ENCODE results near the gene AMOTL2.

AMOTL2 gene

GRCh38 chr3:134366221-134366927 is 7.9 kb downstream of the AMOTL2 start:
- DNase-seq (ENCODE audit: low read depth): no peak

- no peak for DNase-seq (ENCODE audit: low read depth)
These were observed 8.5 kb downstream of the AMOTL2 start for GRCh38 chr3:134365766-134366065.

GRCh38 chr3:134364936-134365765 is 9.1 kb downstream of the AMOTL2 start:
- no peak for DNase-seq (ENCODE audit: low read depth)

- DNase-seq (ENCODE audit: low read depth): no peak
These were observed 9.9 kb downstream of the AMOTL2 start for GRCh38 chr3:134364061-134364935.

- DNase-seq (ENCODE audit: low read depth): no peak
These were observed 10.9 kb downstream of the AMOTL2 start for GRCh38 chr3:134363381-134363755.

GRCh38 chr3:134362670-134363380 is 11.4 kb downstream of the AMOTL2 start:
- DNase-seq (ENCODE audit: low read depth): no peak

- DNase-seq (ENCODE audit: low read depth): no peak
These were observed 12.0 kb downstream of the AMOTL2 start for GRCh38 chr3:134362221-134362620.

GRCh38 chr3:134361162-134361835 is 12.9 kb downstream of the AMOTL2 start:
- DNase-seq (ENCODE audit: low read depth): no peak

- DNase-seq (ENCODE audit: low read depth): no peak
These were observed 14.2 kb downstream of the AMOTL2 start for GRCh38 chr3:134360046-134360445.

- DNase-seq (ENCODE audit: low read depth): no peak
These were observed 14.9 kb downstream of the AMOTL2 start for GRCh38 chr3:134359121-134360010.

GRCh38 chr3:134357914-134358811 is 16.1 kb downstream of the AMOTL2 start:
- DNase-seq (ENCODE audit: low read depth): no peak

- DNase-seq (ENCODE audit: low read depth): no peak
These were observed 16.9 kb downstream of the AMOTL2 start for GRCh38 chr3:134357261-134357913.

GRCh38 chr3:134356411-134357040 is 17.7 kb downstream of the AMOTL2 start:
- no peak for DNase-seq (ENCODE audit: low read depth)

- DNase-seq (ENCODE audit: low read depth): no peak
These were observed 18.8 kb downstream of the AMOTL2 start for GRCh38 chr3:134355416-134355815.

GRCh38 chr3:134354612-134355251 is 19.5 kb downstream of the AMOTL2 start:
- no peak for DNase-seq (ENCODE audit: low read depth)

GRCh38 chr3:134353831-134354611 is 20.2 kb downstream of the AMOTL2 start:
- no peak for DNase-seq (ENCODE audit: low read depth)
